Ureter (tissue), 1 donor: Measurements from ENCODE around the gene R3HDM4. TPM values are rescaled to one million over a fixed set of nuclear protein-coding genes. Genes with fewer than 3 reads are reported as not detected.

Source experiments
- DNase-seq: peaks from one replicate; pipeline ENCODE4 v3.0.0-alpha.2; 2020; ENCODE audit warnings: low spot score
- total RNA-seq: library from RNA; stranded (reverse); gene quantifications from one replicate; pipeline ENCODE4 v1.2.4, GENCODE V29; 2023
- donor health status: DM: yes; HTN: yes; CAD: no.

Gene R3HDM4
- total RNA-seq, 1 donor from 2014 or later: 69.5 TPM

DNA sequence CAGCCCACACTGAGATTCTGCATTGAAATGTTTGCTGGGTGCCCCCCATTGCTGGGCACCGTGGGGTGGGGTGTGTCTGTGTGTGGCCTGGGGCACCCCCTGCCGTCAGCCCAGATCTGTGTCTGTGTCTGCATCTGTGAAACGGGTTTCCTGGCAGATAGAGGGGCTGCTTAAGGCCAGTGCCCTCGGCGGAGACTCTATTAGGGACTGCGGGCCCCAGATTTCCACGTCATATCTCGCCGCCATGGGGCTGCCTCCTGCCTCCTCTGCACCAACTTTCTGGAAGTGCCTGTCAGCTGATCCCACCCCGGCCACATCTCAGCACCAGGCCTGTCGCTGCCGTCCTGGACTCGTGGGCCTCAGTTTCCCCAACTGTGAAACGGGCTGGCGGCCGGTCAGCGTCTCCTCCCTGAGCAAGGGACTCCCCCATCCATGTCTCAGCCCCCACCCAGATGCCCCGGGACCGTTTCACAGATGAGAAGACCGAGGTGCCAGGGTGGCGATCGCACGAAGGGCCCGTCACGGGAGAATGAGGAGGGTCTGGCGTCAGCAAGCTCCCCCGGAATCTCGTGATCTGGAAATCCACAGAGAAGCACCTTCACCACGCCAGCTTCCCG is 34.2 kb upstream of the R3HDM4 start:
- DNase-seq: no peak

DNA sequence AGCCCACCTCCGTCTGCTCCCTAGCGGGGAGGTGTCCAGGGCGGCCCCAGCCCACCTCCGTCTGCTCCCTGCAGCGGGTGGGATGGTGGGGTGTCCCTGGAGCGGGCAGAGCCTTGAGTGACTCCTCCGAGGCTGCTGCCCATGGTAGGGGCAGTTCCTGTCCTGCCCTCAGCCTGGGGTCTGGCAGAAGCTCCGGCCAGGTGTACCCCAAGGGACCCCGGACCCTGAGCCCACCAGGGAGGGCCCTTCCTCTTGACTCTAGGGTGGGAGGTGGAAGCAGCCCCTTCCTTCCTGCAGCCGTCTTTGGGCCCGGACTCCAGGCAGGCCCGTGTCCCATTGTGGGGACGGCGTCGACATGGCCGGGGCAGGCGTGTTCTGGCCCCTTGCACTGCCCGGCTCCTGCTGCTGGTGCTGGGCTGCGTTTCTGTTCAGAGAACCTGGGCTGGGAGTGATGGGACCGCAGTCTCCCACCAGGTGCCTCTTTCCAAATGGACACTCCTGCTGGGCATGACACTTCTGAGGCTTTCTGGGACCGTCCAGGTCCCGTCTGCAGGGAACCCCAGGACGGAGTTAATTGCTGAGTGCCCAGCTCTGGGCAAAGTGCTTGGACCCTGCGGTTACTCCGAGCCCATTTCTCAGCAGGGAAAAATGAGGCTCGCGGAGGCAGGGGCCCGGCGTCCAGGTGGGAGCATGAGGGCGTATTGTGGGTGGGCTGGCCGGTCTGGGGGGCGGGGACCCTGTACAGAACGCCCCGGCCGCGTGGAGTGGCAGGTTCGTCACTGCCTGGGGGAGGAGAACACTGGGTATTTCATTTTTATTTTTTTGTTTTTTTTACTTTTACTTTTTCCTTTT is 32.6 kb upstream of the R3HDM4 start:
- DNase-seq: no peak

DNA sequence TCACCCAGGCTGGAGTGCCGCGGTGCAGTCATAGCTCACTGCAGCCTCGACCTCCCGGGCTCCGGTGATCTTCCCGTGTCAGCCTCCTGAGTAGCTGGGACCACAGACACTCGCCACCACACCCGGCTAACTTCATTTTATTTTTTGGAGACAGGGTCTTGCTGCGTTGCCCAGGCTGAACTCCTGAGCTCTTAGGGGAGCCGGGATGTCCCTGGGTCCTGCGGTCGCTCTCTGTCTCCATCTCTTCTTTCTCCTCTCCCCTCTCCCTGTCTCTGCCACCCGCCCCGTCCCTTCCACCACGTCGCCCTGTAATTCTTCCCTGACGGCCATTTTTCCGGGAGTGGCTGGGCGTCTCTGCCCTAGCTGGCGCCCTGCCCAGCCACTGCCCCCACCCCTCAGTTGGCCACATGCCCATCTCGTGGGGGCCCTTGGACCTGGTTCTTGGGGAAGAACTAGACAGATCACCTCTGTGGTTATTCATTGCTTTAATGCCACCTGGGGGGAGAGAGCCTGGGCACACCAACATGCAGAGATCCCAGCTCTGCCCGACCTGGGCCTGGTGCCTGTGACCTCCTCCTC is 31.7 kb upstream of the R3HDM4 start:
- DNase-seq: no peak

DNA sequence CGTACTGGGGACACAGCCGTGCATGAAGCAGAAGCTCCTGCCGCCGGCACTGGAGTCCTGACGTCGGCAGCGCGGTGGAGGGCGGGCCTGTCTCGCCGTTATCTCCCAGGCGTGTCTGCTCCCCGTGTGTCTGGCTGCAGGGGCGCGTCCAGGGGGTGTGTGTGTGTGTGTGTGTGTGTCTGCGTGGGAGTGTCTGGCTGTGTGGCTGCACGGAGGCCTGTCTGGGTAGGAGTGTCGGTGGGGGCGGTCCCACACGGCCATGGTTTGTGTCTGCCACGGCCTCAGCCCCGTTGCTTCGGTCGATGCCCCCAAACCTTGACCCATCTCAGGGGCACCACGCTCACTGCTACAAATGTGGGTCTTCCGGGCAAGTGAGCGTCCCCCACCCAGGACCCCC is 31.1 kb upstream of the R3HDM4 start:
- peak; percentile 55 for DNase-seq

DNA sequence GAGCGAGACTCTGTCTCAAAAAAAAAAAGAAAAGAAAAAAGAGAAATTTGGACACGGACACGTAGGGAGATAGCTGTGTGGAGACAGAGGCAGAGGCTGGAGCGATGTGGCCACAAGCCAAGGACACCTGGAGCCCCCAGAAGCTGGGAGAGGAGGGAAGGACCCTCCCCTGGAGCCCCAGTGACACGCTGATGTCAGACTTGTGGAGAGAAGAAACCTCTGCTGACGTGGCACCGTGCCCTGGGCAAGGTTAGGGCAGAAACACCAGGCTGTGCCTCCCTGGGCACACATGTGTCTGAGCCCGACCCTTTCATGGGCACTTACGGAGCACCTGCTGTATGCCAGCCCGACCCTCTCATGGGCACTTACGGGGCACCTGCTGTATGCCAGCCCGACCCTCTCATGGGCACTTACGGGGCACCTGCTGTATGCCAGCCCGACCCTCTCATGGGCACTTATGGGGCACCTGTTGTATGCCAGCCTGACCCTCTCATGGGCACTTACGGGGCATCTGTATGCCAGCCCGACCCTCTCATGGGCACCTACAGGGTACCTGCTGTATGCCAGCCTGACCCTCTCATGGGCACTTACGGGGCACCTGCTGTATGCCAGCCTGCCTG is 30.6 kb upstream of the R3HDM4 start:
- DNase-seq: no peak

DNA sequence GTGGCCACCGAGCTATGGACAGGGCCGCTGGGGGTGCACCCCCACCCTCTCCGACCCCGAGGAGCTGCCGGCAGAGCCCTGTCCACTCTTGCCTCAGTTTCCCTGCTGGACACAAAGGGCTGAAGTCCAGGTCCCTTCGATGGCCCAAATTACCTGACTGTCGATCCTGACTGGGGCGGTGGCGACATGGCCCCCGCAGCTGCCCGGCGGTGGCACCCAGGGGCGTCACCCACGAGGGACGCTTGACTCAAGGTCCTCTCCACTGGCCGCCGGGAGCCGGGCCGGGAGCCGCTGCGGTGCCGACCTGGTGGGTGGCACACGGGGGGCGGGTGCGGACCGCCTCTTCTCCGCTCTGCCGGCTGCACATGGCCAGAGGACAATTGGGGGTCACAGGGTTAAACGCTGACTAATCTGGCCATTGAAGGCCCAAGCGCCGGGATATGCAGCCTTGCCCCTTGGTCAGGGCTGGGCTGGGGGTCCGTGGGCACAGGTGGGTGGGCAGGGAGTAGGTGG is 29.2 kb upstream of the R3HDM4 start:
- DNase-seq: no peak

DNA sequence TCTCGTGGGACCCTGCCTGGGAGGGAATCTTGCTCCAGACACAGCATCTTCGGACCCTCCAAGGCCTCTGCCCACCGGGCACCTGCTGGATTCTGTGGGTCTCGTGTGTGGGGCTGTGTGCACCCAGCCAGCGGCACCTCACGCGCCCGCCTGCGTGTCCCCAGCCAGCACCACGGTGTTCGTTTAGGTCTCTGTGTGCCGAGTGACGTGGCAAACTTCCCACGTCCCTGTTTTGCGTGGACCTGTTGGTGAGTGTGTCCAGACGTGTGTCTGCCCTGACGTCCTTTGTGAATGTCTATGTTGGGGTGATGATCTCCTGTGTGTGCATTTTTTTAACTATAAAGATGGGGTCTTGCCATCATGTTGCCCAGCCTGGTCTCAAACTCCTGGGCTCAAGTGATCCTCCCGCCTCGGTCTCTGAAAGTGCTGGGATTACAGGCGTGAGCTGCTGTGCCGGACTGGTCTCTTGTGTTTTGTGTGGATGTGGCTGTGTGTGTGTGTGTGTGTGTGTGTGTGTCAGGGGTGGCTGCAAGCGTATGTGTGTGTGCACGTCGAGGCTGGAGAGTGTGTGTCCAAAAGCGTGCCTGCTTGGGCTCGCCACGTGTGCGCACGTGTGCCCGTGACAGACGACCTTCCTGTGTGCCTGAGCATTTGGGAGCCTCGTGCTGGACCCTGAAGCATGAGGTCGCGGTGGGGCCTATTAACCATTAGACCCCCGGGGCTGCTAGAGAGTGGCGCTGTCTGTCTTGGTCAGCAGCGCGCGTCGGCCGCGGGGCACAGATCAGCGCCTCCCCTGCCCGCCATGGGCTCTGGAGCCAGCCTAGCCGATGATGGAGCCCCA is 28.5 kb upstream of the R3HDM4 start:
- no peak for DNase-seq

DNA sequence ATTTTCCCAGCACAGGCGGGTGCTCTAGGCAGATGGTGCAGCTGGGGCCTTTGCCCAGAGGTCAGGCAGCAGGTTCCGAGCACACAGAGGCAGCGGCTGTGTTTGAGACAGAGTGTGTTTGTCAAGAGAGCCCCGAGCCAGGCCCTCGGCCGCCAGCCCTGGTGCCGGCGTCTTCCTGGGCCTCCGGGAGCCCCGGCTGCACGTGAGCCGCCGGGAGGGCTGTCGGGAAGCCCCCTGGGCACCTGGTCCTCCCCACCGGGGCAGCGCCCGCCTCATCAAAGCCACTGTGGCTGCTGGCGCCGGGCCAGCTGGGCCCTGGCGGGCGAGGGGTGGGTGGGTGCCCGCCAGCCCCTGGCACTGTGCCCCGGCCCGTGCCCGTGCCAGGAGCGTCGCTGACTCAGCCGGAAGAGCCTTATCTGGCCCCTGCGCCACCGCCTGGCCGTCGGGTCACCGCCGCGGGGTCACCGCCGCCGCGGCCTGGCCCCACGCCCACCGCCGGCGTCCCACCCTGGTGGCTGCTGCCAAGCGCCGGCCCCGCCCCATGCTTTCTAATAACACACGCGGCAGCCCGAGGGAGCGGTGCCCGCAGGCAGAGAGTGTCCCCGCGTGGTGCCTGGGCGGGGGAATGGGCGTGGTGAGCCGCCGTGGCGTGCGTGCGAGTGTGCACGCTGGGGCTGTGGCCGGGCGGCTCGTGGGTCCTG is 27.7 kb upstream of the R3HDM4 start:
- DNase-seq: peak; percentile 83

DNA sequence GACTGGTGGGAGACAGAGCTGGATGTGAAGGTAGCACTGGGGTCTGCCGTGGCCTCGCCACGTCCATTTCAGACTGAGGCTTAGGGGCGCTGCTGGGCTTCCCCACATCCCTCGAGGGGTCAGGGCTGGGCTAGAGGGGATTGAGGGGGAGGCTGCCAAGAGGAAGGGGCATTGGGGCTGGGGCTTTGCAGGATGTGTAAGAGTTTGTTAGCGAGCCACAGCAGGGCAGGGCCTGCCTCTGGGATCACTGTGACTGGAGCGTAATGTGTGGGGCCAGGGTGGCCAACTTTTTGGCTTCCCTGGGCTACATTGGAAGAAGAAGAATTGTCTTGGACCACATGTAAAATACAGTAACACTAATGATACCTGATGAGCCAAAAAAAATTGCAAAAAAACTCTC is 26.9 kb upstream of the R3HDM4 start:
- DNase-seq: no peak

DNA sequence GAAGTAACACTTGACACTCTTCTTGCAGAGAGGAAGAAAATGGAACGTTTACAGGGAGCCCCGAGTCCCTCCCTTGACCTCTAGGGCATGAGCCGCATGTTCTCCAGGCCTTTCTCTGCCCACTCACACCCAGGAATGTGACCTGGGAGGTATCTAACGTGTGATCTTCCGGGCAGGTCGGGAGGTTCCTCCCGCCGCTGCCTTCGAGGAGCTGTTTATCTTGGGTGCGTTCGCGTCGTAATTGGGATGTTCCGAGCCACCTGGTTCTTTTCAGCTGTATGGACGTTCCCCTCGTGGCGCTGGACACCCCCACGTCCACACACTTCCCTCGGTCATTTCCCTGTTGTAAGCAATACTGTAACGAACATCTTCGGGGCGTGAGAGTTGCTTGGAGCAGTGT is 26.4 kb upstream of the R3HDM4 start:
- no peak for DNase-seq

DNA sequence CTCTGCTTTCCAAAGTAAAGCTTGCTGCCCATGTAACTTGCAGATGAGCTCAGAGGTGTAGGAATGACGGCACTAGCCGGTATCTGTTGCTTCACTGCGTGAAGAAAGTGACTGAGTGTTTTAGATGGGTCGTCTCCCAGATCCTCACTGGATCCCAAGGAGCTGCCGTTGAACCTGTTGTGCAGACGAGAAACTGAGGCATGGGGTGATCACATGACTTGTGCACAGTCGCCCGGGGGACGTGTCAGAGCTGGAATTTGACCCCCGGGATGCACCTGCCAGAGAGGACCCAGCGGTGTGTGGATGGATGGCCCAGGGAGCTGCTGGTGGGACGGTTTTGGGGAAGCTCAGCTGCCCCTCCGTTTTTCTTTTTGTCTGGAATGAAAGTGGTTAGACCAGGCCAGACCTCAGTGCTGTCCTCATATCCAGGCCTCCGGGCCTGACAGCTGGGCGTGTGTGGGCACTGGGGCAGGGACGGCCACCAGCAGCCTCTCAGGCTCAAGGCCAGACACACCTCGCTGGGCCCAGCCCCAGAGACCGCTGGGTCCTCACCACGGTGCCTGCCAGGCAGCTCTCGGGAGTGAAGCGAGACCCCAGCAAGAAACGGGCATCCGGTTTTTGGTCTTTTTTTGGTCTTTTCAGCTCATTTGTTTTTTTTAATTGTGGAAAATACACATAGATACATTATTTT is 25.4 kb upstream of the R3HDM4 start:
- no peak for DNase-seq

DNA sequence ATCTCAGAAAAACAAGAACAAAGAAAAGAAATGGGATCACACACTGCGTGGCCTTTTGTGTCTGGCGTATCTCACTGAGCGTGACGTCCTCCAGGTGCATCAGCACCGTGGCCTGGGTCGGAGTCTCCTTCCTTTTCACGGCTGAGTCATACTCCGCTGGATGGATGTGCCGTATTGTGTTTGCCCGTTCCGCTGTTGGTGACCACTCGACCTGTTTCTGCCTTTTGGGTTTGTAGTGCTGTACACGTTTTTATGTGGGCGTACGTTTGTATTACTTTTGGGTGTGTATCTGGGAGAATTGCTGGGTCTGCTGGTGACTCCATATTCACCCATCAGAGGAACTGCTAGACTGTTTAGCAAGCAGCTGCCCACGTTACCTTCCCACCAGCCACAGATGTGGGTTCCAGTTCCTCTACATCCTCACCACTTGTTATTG is 24.3 kb upstream of the R3HDM4 start:
- DNase-seq: no peak

DNA sequence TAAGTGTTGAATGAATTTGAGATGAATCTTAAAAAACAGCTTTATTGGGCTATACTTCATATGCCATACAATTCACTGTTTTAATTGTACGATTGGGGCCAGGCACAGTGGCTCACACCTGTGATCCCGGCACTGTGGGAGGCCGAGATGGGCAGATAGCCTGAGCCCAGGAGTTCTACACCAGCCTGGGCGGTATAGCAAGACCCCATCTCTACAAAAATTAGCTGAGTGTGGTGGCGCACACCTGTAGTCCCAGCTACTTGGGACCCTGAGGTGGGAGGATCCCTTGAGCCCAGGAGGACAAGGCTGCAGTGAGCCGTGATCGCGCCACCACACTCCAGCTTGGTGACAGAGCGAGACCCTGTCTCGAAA is 23.1 kb upstream of the R3HDM4 start:
- DNase-seq: no peak

DNA sequence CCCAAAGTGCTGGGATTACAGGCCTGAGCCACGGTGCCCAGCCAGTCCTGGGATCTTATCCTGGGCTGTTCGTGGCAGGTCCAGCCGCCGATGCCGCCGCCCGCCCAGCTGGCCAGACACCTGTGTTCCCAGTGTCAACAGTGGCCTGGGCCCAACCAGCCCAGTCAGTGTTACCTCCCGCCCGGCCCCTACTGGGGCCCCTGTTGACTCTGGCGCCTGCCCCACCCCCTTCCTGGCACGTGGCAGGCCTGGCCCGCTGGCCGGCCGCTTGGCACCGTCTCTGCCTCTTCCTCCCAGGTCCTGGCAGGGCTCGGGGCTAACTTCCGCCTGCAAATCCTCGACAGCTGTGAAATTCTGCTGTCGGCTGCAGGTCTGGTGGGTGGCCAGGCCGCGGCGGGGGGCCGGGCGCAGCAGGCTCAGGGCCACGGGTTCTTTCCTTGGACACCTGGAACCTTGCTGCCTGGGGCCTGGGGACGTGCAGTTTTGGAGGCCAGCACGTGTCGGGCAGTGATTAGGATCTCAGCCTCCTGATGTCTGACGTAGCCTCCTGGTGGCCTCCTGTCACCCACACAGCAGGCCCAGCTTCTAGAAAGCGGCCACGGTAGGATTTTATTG is 22.0 kb upstream of the R3HDM4 start:
- DNase-seq: peak; percentile 90

DNA sequence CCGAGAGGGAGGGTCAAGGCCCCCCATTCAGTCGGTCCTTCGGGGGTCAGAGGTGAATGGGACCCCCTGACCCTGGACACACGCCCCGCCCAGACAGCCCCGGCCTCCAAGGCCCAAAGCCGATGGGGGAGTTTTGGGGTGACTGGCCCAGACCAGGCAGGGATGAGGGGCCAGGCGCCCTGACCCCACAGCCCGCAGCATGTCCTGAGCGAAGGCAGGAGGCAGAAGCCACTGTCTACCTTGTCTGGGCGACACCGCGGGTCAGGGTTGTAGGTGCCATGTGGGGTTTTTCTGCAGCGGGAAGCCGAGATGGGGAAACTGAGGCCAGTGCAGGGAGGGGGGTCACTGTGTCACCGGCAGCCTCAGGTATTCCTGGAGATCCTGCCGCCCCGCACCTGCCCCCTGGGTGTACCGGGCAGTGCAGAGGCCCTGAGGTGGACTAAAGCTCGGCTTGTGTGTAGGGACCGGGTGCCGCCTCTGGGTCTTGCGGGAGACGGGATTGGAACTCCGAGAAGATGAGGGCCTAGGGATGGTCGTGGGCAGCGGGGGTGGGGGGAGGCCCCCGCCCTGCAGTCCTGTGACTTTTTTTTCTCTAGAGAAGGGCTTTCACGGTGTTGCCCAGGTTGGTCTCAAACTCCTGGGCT is 21.3 kb upstream of the R3HDM4 start:
- DNase-seq: no peak

DNA sequence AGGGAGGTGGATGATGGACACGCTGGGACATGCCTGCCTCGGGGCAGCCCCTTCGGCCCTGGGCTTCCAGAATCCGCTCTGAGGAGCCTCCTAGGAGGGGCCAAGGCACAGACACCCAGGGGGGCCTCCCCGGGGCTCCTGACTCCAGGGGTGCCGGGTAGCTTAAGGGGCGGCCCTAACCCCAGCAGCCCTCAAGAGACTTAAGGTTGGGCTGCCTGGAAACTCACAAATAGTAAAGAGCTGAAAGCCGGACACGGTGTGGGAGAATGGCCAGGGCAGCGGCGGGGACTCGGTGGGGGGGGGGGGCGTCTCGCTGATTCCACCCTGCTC is 20.5 kb upstream of the R3HDM4 start:
- DNase-seq: no peak

DNA sequence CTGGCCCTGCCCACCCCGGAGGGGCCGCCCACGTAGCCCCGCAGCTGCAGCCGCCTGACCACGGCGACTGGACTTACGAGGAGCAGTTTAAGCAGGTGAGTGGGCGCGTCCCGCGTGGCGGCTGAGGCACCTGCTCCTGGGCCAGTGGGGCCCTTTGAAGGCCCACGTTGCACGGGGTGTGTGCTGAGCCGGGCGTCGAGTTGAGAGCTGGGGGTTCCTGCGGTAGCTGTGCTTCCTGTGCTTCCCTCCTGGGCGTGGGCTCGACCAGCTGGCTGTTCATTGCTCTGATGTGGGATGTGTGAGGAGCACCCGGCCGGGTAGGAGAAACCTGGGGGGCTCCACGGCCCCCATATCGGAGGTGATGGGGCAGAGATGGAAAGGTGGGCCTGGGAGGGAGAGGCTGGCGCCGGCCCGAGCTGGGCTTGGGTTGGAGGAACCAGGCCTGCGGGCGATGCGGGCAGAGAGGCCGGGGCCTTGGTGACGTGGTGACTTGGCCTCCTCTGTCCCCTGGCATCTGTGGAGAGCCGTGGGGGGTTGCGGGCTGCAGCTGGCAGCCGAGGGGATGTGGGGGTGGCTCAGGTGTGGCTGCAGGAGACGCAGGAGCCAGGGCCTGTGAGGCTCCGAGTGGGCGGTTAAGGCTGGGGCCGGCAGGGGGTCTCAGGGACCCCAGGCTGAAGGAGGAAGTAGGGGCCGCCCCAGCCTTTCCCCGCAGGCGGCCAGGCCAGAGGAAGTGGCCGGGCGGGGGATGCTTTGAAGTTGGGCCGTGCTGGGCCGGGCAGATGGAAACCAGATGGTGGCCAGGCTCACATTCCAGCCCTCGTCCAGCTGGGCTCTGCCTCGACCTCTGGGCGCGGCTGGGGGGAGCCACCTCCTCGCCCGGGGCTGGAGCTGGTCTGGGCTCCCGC is 19.9 kb upstream of the R3HDM4 start:
- peak; percentile 79 for DNase-seq

DNA sequence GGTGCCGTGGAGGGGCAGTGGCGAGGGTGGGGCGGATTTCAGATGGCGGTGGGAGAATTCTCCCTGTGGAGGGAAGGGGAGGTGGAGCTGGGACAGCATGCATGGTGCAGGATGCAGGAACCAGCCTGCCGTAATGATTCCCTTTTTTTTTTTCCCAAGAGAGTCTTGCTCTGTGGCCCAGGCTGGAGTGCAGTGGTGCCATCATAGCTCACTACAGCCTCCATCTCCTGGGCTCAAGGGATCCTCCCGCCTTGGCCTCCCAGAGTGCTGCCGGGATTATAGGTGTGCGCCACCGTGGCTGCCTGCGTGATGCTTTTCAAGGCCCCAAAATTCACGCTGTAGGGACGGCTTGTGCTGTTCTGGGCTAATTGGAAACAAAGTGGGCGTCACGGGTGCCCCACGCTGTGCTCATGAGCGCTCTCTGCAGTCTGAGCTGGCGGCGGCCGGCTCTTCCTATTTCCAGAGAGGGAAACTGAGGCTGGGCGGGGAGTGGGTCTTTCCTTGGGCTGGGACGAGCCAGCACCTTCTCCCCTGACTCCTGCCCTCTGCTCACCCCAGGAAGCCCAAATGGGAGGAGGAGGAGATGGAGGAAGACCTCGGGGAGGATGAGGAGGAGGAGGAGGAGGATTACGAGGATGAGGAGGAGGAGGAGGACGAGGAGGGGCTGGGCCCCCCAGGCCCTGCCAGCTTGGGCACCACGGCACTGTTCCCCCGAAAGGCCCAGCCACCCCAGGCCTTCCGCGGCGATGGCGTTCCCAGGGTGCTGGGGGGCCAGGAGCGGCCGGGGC is 19.0 kb upstream of the R3HDM4 start:
- DNase-seq: no peak
